ENCODE measurements around the gene DESI1.

- no peak for TF ChIP-seq CTCF (IDR thresholded peaks at IDR 0.05 in 4 of 5, conservative IDR thresholded peaks at IDR 0.05 in 1 of 5)
- TF ChIP-seq POLR2A (IDR thresholded peaks at IDR 0.05), result no peak
These were observed 12.5 kb downstream of the DESI1 start for GRCh38 chr22:41608386-41608785.

Measured in gastrocnemius medialis (tissue), 4 donors.